SK-N-SH treated with all-trans-retinoic acid at 6 μM for 48 hours (cell line): Measurements from ENCODE around the gene PDZD2.

ENCODE experiments used
- CREB5 ChIP-seq: fragments of 250-450 bp; sonication (Bioruptor Pico); IDR thresholded peaks from 2 replicates; pipeline ENCODE4 v1.5.1; 2020; ENCODE audit warnings: low read depth, mild to moderate bottlenecking, moderate library complexity
- PATZ1 ChIP-seq: fragments of 250-450 bp; sonication (Bioruptor Pico); IDR thresholded peaks from 2 replicates; pipeline ENCODE4 v1.8.0; 2020; ENCODE audit warnings: mild to moderate bottlenecking, moderate library complexity, borderline replicate concordance
- ZFP3 ChIP-seq: fragments of 250-450 bp; sonication (Bioruptor Pico); IDR thresholded peaks from 2 replicates; pipeline ENCODE4 v1.5.0; 2020; ENCODE audit warnings: mild to moderate bottlenecking, moderate library complexity
- ZFP30 ChIP-seq: fragments of 450-650 bp; formaldehyde crosslinking; IDR thresholded peaks from 2 replicates; pipeline ENCODE4 v1.5.0; 2022; ENCODE audit warnings: mild to moderate bottlenecking, moderate library complexity

GRCh38 chr5:31664566-31664965 is 25.6 kb downstream of the PDZD2 start:
- TF ChIP-seq CREB5 (CRISPR knock-in tag) (no peak), ZFP3 (CRISPR knock-in tag) (no peak), ZFP30 (no peak), PATZ1 (no peak)
